GM23338 (cell line): ENCODE measurements around the gene TMEM179. TPM values are rescaled to one million over a fixed set of nuclear protein-coding genes. Genes with fewer than 3 reads are reported as not detected.

Source experiments
- ATAC-seq: fragments of 200-7000 bp; cut with Tn5 transposase; 3 replicates; pipeline ENCODE4 v1.9.1; 2020
- DNase-seq: peaks from one replicate; pipeline ENCODE4 v3.0.0-alpha.2; 2015; ENCODE audit warnings: low spot score
- H2AFZ ChIP-seq: fragments of 200-600 bp; sonication (generic); 2 replicates; pipeline ENCODE4 v1.8.0; 2016; ENCODE audit warnings: antibody characterized with exemption, mild to moderate bottlenecking, moderate library complexity
- H3F3A ChIP-seq: fragments of 200-600 bp; sonication (generic); replicated peaks from 2 replicates; pipeline ENCODE4 v1.8.0; 2017; ENCODE audit warnings: antibody characterized with exemption, mixed run types, low read depth
- H3K27ac ChIP-seq: fragments of 200-600 bp; sonication (generic); 2 replicates; pipeline ENCODE4 v1.6.1; 2016; ENCODE audit warnings: low read depth
- H3K27me3 ChIP-seq: fragments of 200-600 bp; sonication (generic); 2 replicates; pipeline ENCODE4 v1.8.0; 2016; ENCODE audit warnings: mild to moderate bottlenecking, mixed run types, moderate library complexity; ENCODE audit not compliant: insufficient read depth
- H3K36me3 ChIP-seq: fragments of 200-600 bp; sonication (generic); 2 replicates; pipeline ENCODE4 v1.8.0; 2016; ENCODE audit warnings: mild to moderate bottlenecking; ENCODE audit not compliant: insufficient read depth
- H3K4me1 ChIP-seq: fragments of 200-600 bp; sonication (generic); 2 replicates; pipeline ENCODE4 v1.8.0; 2016; ENCODE audit warnings: mild to moderate bottlenecking, moderate library complexity; ENCODE audit not compliant: insufficient read depth
- H3K4me2 ChIP-seq: fragments of 200-600 bp; sonication (generic); 2 replicates; pipeline ENCODE4 v1.7.1; 2017; ENCODE audit warnings: mixed run types
- H3K4me3 ChIP-seq: fragments of 200-600 bp; sonication (generic); 2 replicates; pipeline ENCODE4 v1.6.1; 2016; ENCODE audit warnings: mixed run types
- H3K79me2 ChIP-seq: fragments of 200-600 bp; sonication (generic); replicated peaks from 2 replicates; pipeline ENCODE4 v1.8.0; 2017; ENCODE audit warnings: mild to moderate bottlenecking; ENCODE audit not compliant: insufficient read depth
- H3K9me2 ChIP-seq: fragments of 200-600 bp; sonication (generic); 2 replicates; pipeline ENCODE4 v1.8.0; 2017; ENCODE audit not compliant: insufficient read depth
- H4K20me1 ChIP-seq: fragments of 200-600 bp; sonication (generic); replicated peaks from 2 replicates; pipeline ENCODE4 v1.8.0; 2017; ENCODE audit warnings: mild to moderate bottlenecking; ENCODE audit not compliant: insufficient read depth
- H3K27ac Mint-ChIP-seq: 2 replicates; pipeline ENCODE4 v1.8.0; 2020; ENCODE audit warnings: inconsistent platforms, mild to moderate bottlenecking, moderate library complexity, mixed read lengths
- H3K27me3 Mint-ChIP-seq: 3 replicates; pipeline ENCODE4 v1.8.0; 2022; ENCODE audit warnings: low read depth, mild to moderate bottlenecking, moderate library complexity, mixed read lengths, inconsistent platforms; ENCODE audit not compliant: insufficient read depth, poor library complexity
- H3K36me3 Mint-ChIP-seq: 3 replicates; pipeline ENCODE4 v1.8.0; 2021; ENCODE audit warnings: low read depth, mild to moderate bottlenecking, inconsistent platforms, moderate library complexity, mixed read lengths
- H3K4me1 Mint-ChIP-seq: 3 replicates; pipeline ENCODE4 v1.8.0; 2020; ENCODE audit warnings: mild to moderate bottlenecking, inconsistent platforms, mixed read lengths
- H3K4me3 Mint-ChIP-seq: 3 replicates; pipeline ENCODE4 v1.8.0; 2021; ENCODE audit warnings: moderate library complexity, mild to moderate bottlenecking, inconsistent platforms, mixed read lengths
- H3K9me3 Mint-ChIP-seq: 3 replicates; pipeline ENCODE4 v1.8.0; 2020; ENCODE audit warnings: moderate library complexity, mild to moderate bottlenecking, inconsistent platforms, mixed read lengths
- CREB1 ChIP-seq: fragments of 250-450 bp; sonication (Bioruptor Pico); IDR thresholded peaks from 2 replicates; pipeline ENCODE4 v1.5.0; 2020; ENCODE audit warnings: low read depth, mild to moderate bottlenecking, moderate library complexity
- CTCF ChIP-seq, 2 experiments: fragments of 200-600 bp in 1 of 2; sonication (generic) in 1 of 2; conservative IDR thresholded peaks; 2 replicates each; pipeline versions ENCODE4 v1.5.1 to v1.6.1; 2016 to 2017; ENCODE audit warnings: antibody characterized with exemption in 2 of 2, low read depth in 2 of 2, mild to moderate bottlenecking in 2 of 2, moderate library complexity in 1 of 2
- ETS1 ChIP-seq: IDR thresholded peaks from 2 replicates; pipeline ENCODE4 v1.6.1; 2016; ENCODE audit warnings: antibody characterized with exemption
- EZH2 ChIP-seq: fragments of 200-600 bp; sonication (generic); IDR thresholded peaks from one replicate; pipeline ENCODE4 v1.8.0; 2017; ENCODE audit warnings: antibody characterized with exemption, mild to moderate bottlenecking, low read depth; ENCODE audit not compliant: unreplicated experiment
- NANOG ChIP-seq: IDR thresholded peaks from 2 replicates; pipeline ENCODE4 v1.6.1; 2016; ENCODE audit warnings: antibody characterized with exemption, borderline replicate concordance
- POLR2AphosphoS5 ChIP-seq: IDR thresholded peaks from 2 replicates; pipeline ENCODE4 v1.6.1; 2016; ENCODE audit warnings: antibody characterized with exemption, low read depth
- REST ChIP-seq: IDR thresholded peaks from one replicate; pipeline ENCODE4 v1.6.1; 2018; ENCODE audit warnings: antibody characterized with exemption; ENCODE audit not compliant: unreplicated experiment
- STAT1 ChIP-seq: IDR thresholded peaks from one replicate; pipeline ENCODE4 v1.6.1; 2016; ENCODE audit warnings: antibody characterized with exemption; ENCODE audit not compliant: unreplicated experiment
- ZNF114 ChIP-seq: fragments of 250-450 bp; sonication (Bioruptor Pico); IDR thresholded peaks from 2 replicates; pipeline ENCODE4 v1.5.0; 2020; ENCODE audit warnings: mild to moderate bottlenecking, moderate library complexity
- polyA plus RNA-seq: library from polyadenylated mRNA; unstranded; fragments of >200 nt; fragmentation: Nextera tagmentation; extraction: Ambion mirVana; gene quantifications from 2 replicates; pipeline ENCODE4 v1.2.1, GENCODE V29; 2016
- total RNA-seq: library from RNA; depleted of rRNA; stranded (reverse); fragments of >200 nt; shearing (Covaris generic); gene quantifications from 2 replicates; pipeline ENCODE4 v1.2.3, GENCODE V29; 2014

Gene TMEM179
- total and polyA plus RNA-seq, 2 experiments from 2014 or later: 1.0 to 4.8 TPM

GRCh38 chr14:104636131-104636530 lies 31.6 kb upstream of the TMEM179 start:
- no peaks in the 10 kb centered on the region for H3K79me2 ChIP-seq
- H3K4me1 Mint-ChIP-seq: no peaks in the 10 kb centered on the region
- no peak overlapping the region for H3K27ac ChIP-seq
- H4K20me1 ChIP-seq: no peaks in the 10 kb centered on the region
- ATAC-seq: no peak
- no peaks in the 10 kb centered on the region for H3K36me3 Mint-ChIP-seq
- H2AFZ ChIP-seq: no peak overlapping the region
- no peak overlapping the region for H3K4me2 ChIP-seq
- no peak for TF ChIP-seq EZH2
- no peak for TF ChIP-seq STAT1
- TF ChIP-seq ZNF114: no peak
- TF ChIP-seq CTCF (conservative IDR thresholded peaks at IDR 0.05; ENCODE audit: low read depth in 2 of 2): no peak
- no peak for TF ChIP-seq POLR2AphosphoS5
- no peak for TF ChIP-seq CREB1
- TF ChIP-seq REST: no peak
- peaks cover 4% of the 10 kb centered on the region for H3K27me3 Mint-ChIP-seq
- no peak overlapping the region for H3K27ac Mint-ChIP-seq
- H3K4me3 Mint-ChIP-seq: no peak overlapping the region
- no peaks in the 10 kb centered on the region for H3K27me3 ChIP-seq
- no peaks in the 10 kb centered on the region for H3K36me3 ChIP-seq
- H3K9me2 ChIP-seq: no peaks in the 10 kb centered on the region
- no peaks in the 10 kb centered on the region for H3K9me3 Mint-ChIP-seq
- H3K4me1 ChIP-seq: no peaks in the 10 kb centered on the region
- H3K4me3 ChIP-seq: no peak overlapping the region
- DNase-seq: no peak
- H3F3A ChIP-seq: no peaks in the 10 kb centered on the region

DNA sequence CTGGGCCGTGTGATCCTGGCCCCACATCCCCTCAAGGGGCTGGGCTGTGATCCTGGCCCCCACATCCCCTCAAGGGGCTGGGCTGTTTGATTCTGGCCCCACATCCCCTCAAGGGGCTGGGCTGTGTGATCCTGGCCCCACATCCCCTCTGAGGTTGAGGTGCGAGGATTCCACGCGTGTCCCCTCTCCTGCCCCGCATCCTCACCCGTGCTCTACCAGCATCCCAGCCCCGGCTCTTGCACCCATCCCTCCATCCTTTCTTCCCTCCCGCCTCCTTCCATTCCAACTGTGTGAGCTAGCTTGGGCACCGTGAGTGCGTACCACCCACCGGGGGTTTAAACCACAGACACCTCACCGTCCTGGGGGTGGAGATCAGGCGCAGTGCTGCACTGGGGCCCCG lies 31.1 kb upstream of the TMEM179 start:
- Histone ChIP-seq H3K79me2 (no peaks in the 10 kb centered on the region), H4K20me1 (no peaks in the 10 kb centered on the region), H3K27ac (no peak overlapping the region), H3F3A (no peaks in the 10 kb centered on the region), H3K4me1 (no peaks in the 10 kb centered on the region), H3K9me2 (no peaks in the 10 kb centered on the region), H3K36me3 (no peaks in the 10 kb centered on the region), H3K4me2 (no peak overlapping the region), H3K27me3 (no peaks in the 10 kb centered on the region), H3K4me3 (no peak overlapping the region), H2AFZ (no peak overlapping the region)
- ATAC-seq (no peak), DNase-seq (no peak)
- H3K9me3 Mint-ChIP-seq: no peaks in the 10 kb centered on the region
- no peaks in the 10 kb centered on the region for H3K36me3 Mint-ChIP-seq
- TF ChIP-seq ETS1: no peak
- TF ChIP-seq POLR2AphosphoS5: no peak
- no peak for TF ChIP-seq NANOG
- no peak for TF ChIP-seq ZNF114
- TF ChIP-seq CREB1: no peak
- H3K27me3 Mint-ChIP-seq: peaks cover 4% of the 10 kb centered on the region
- H3K27ac Mint-ChIP-seq: no peak overlapping the region
- H3K4me3 Mint-ChIP-seq: no peak overlapping the region
- H3K4me1 Mint-ChIP-seq: no peaks in the 10 kb centered on the region
